Stimulated activated CD4-positive, alpha-beta T cell treated with anti-CD3 and anti-CD28 coated beads, Interleukin-1b, Interleukin-23, amount 100 ng/mL, for 48 hours (primary cell): Measurements from ENCODE around the gene TSTD2.

Experiments used
- DNase-seq: peaks from one replicate; pipeline ENCODE4 v3.0.0-alpha.2; 2020

The TSTD2 gene

DNA sequence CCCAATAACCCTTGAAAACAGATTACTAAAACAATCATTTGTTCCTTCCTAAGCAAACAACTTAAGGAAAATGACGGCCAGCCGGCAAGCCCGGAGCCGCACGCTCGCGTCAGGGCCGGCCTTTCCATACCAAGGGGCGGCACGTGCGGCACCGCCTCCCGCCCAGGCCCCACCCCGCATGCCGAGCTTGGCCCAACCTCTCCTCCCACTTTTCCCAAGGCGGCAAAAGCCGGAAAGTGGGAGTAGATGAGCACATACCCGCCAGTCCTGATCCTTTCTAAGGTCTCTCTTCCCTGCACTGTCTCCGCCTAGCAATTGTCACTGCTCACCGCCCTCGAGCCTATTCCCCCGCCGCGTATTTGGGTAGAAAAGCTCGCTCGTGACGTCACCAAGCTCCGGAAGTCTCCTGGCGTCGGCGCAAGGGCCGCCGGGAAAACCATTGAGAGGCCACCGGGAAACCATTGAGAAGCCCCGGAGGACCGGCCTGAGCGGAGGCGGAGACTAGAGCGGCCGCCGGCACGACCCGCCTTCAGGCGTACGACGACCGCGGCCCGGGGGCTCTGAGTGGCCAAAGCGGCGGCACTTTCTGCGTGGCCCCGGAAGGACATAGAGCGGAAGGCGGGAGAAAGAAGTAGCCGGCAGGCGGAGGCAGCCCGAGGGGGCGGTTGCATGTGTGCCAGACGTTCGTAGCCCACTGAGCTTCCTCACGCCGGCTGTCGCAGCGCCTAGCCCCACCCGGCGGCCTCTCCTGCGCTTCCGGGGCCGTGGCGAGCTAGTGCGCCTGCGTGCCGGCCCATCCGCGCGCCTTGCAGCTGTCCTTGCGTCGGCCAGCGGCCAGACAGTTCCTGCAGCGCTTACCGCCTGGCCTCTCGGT is at the start of gene TSTD2, which contains the start of gene NCBP1:
TSS of gene TSTD2 (minus strand) at position 384 of the 874 bp plus-strand sequence. CDS start 5,806 bp downstream, outside the sequence.
TSS of gene NCBP1 (plus strand) at position 837 of the 874 bp plus-strand sequence. CDS start 61 bp downstream, outside the sequence.
- DNase-seq: peak; percentile 96

GRCh38 chr9:97682242-97682641 is 49.1 kb upstream of the TSTD2 start:
- DNase-seq: no peak

DNA sequence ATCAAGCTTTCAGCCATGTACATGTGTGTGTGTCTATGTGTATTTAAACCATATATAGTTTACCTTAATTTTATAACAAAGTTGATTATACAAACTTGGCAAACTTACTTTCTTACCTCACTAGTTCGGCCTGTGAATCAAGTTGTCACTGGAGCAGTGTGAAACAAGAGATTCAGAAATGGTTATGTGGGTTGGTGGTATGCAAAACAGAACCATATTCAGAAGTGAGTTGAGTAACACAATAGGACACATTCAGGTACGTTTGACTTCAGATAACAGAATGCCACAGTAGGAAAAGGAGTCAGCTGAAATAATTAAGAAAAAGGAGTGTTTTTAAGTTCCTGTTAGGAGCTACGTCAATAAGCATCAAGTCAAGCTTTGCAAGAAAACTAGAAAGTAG is 42.5 kb upstream of the TSTD2 start:
- DNase-seq: no peak

DNA sequence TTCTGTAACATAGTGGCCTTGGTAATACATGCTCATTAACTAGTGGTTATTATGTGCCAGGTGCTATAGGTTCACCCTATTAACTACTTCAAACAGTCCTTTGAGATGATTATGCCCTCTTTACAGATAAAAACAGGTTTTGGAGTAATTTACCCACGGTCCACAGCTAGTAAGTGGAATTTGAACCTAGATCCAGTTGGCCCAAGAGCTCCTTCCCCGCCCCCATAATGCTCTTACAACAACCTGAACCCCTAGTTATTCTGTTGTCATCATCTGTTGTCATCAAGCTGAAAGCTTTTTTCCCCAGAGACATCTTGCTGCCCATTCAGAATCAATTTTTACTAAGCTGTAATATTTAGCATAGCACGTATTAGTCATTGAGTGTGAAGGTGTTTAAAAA is 40.8 kb upstream of the TSTD2 start:
- no peak for DNase-seq

GRCh38 chr9:97672403-97672802 is 39.2 kb upstream of the TSTD2 start:
- DNase-seq: no peak

- no peak for DNase-seq
These were observed 37.4 kb upstream of the TSTD2 start for GRCh38 chr9:97670586-97670985.

- peak; percentile 10 for DNase-seq
These were observed 35.3 kb upstream of the TSTD2 start for GRCh38 chr9:97668485-97668884.

GRCh38 chr9:97666907-97667686 is 33.9 kb upstream of the TSTD2 start:
- DNase-seq: no peak

DNA sequence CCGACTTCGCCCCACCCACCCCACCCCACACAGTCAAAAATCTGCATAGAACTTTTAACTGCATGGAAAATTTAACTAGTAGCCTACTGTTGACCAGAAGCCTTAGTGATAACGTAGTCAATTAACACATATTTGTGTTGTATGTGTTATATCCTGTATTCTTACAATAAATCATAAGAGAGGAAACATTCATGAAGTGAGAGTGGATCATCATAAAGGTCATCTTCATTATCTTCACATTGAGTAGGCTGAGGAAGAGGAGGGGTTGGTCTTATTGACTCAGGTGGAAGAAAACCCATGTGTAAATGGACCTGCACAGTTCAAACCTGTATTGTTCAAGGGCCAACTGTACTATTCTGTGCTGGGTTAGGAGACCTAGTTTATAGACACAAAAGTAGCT is 32.6 kb upstream of the TSTD2 start:
- DNase-seq: no peak

DNA sequence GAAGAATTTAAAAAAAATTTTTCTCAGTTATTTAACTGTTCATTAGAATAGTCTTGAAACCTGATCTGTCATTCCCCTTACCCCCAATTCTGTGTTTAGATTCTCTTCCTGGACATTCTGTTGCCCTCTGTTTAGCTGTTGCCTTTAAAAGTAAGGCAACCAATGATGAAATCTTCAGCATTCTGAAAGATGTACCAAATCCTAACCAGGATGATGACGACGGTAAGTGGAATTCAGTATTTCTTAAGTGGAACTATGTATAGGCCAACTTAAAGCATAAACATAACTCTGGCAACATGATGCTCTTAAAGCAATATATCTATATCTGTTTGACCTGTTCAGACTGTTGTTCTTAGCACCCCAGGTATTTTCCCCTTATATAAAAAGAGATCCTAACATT is 27.7 kb upstream of the TSTD2 start:
- no peak for DNase-seq

- no peak for DNase-seq
These were observed 27.2 kb upstream of the TSTD2 start for GRCh38 chr9:97660340-97660739.

- DNase-seq: no peak
These were observed 26.6 kb upstream of the TSTD2 start for GRCh38 chr9:97659771-97660170.

DNA sequence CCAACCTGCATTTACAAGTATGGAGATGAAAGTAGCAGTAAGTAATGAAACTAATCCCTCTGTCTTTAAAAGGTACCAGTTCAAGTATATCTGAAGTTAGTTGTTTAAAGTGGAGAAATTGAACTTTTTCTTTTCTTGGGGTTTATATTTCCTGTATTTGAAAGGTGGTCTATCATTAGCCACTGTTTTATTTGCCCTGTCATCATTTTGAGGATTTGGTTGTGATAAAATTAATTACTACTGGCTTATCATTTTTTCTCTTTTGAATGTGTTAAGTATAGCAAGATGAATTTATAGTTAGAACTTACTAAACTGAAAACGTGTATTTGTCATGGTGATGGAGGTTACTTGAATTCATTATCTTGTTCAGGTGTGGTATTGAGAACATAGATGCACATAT is 25.5 kb upstream of the TSTD2 start:
- DNase-seq: no peak

DNA sequence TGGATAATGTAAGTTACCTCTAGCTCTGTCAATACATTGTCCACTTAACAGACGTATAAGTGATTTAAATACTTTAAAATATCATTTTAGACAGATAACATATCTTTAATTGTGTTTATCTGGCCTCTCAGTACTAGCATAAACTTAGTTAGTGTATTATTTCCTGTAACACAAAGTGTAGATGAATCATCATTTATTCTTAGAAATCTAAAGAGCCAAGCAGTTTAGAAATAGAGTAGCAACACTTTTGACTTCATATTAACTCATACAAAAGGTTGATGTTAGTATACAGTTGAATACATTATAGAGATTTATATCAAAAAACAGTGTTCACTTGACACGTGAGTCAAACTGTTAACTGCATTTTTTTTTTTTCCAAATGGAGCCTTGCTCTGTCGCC is 18.5 kb upstream of the TSTD2 start:
- no peak for DNase-seq

- no peak for DNase-seq
These were observed 14.8 kb upstream of the TSTD2 start for GRCh38 chr9:97647996-97648395.

DNA sequence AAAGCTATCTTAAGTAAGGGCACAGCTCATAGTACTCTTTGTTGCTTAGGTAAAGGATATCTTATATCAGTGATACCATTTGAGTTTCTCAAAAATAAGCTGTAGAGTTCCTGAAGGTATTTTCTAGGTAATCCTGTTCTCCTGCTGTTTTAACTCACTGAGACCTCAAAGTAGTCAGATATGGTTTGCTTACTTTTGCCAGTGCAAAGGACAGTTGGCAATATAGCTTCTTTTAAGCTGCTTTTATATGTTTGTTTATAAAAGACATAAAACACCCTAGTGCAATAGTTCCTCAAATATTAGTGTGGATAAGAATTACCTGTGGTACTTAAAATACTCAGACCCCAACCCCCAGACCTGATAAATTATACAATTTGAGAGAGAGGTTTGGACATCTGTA is 12.6 kb upstream of the TSTD2 start:
- DNase-seq: no peak

DNA sequence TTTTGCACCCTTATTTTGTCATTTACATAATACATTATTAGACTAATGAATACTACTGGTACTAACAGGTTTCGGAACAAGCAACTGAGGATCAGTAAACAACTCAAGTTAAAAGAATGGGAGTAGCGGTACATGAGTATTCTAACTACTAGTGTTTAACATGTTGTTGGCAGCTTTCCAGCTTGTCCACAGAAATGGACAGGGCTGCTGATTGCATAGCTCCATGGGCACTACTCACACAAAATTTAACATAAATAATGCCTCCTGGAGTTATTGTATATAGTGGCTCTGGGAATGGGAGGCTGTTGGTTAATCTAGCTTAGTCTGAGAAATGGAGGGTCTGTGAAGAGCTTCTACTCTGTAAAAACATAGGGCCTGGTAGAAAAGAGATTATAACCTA is 7.2 kb upstream of the TSTD2 start:
- no peak for DNase-seq

- no peak for DNase-seq
These were observed 5.5 kb upstream of the TSTD2 start for GRCh38 chr9:97638666-97639065.

GRCh38 chr9:97636903-97637302 is 3.7 kb upstream of the TSTD2 start:
- DNase-seq: no peak

DNA sequence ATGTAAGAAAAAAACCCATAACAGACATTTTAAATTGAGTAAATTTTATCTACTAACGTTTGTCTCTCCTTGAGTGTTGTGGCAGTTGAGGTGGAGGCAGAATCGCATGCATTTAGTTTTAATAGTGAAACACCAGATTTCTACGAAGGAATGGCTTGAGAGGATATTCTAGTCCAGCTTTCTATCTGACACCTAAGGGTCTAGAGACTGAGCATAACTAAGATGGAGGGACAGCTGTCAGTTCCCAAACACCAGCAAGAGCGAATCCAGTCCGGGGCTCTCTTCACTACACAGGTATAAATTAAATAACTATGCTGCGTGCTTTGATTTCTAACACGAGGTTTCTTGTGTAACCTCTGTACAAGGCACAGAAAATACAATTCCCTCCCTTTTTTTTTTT is 1.9 kb upstream of the TSTD2 start:
- DNase-seq: no peak

- DNase-seq: no peak
These were observed 807 bp upstream of the TSTD2 start for GRCh38 chr9:97633859-97634490.

GRCh38 chr9:97632248-97632984 is 752 bp downstream of the TSTD2 start:
- DNase-seq: peak; percentile 6

DNA sequence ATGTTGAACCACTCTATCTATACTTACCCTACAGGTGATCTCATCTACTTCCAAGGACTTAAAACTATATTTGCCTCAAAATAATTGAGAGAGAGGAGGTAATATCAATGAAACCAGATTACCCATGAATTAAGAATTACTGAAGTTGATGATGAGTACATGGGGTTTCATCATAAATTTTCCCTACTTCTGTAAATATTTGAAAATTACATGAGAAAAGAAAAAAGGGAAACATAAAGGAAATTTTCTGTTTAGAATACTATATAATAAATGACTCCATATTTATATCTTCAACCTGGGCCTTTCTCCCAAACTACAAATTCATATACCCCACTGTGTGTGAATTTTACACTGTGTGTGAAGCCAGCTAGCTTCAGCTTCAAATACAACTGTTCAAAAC is 2.6 kb downstream of the TSTD2 start:
- DNase-seq: no peak
